SH-SY5Y (cell line): Measurements from ENCODE around the gene OSBPL9.

Experiments
- GATA2 ChIP-seq: IDR thresholded peaks from 2 replicates; pipeline ENCODE4 v1.6.1; 2011; ENCODE audit warnings: mild to moderate bottlenecking, low read depth, low read length
- GATA3 ChIP-seq: IDR thresholded peaks from 2 replicates; pipeline ENCODE4 v1.6.1; 2011; ENCODE audit warnings: low read depth, mild to moderate bottlenecking, low read length, moderate library complexity

OSBPL9 gene

DNA sequence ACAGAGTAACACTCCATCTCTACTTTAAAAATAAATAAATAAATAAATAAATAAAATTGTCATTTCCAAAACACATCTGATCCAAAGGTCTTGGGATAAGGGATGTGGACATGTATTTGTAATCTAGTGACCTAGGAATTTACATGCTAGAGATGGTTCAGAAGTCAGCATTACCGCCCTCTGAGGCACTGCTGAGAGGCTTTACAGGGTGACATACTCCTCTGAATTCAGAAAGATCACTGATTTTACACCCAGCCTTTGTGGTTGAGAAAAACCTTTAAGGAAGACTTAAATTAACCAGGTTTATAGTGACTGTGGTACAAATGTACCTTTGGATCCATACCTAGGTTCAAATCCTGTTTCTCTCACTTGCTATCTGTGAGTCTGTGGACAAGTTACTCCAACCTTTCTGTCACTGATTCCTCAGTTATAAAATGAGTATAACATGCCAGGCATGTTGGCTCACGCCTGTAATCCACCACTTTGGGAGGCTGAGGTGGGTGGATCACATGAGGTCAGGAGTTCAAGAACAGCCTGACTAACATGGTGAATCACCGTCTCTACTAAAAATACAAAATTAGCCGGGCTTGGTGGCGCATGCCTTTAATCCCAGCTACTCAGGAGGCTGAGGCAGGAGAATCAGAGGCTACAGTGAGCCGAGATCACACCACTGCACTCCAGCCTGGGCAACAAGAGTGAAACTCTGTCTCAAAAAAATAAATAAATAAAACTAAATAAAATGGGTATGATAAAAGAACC, 20.1 kb downstream of the OSBPL9 start:
- TF ChIP-seq GATA2 (no peak), GATA3 (no peak)

DNA sequence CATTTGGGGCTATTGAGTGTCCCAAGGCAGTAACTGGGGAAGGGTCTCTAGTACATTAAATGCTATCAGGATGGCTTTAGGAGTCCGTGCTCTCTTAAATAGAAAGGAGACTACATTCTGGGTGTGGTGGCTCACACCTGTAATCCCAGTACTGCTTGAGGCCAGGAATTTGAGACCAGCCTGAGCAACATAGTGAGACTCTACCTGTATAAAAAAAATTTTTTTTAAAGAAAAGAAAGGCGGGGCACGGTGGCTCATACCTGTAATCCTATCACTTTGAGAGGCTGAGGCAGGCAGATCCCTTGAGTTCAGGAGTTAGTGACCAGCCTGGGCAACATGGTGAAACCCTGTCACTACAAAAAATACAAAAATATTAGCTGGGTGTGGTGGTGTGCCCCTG, 21.5 kb downstream of the OSBPL9 start:
- TF ChIP-seq GATA2, result no peak
- TF ChIP-seq GATA3, result no peak

DNA sequence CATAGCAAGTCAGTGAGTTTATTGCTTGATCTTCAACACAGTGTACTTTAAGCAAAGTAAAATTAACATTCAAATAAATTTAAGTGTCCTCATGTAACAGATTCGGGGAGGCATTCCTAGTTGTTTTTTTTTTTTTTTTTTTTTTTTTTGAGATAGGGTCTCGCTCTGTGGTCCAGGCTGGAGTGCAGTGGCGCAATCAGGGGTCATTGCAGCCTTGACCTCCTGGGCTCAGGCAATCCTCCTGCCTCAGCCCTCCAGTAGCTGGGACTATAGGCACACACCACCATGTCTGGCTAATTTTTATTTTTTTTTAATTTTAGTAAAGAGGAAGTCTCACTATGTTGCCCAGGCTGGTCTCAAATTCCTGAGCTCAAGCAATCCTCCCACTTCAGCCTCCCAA, 22.8 kb downstream of the OSBPL9 start:
- TF ChIP-seq GATA3 (no peak), GATA2 (no peak)

DNA sequence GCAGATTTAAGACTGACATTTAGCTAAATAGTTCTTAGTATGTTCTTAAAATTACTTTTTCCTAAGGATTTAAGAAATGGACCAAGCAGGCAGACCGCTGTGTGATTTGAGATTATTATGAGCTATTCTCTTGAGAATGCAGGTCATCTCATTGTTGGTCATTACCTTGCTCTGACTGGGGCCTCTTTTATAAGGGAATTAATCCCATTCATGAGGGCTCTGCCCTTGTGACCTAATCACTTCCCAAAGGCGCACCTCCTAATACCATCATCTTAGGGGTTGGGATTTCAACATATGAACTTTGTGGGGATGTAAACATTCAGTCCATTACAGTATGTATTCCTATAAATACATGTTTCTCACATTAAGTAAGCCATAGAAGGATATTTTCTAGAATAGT, 24.2 kb downstream of the OSBPL9 start:
- TF ChIP-seq GATA2 (no peak), GATA3 (no peak)

DNA sequence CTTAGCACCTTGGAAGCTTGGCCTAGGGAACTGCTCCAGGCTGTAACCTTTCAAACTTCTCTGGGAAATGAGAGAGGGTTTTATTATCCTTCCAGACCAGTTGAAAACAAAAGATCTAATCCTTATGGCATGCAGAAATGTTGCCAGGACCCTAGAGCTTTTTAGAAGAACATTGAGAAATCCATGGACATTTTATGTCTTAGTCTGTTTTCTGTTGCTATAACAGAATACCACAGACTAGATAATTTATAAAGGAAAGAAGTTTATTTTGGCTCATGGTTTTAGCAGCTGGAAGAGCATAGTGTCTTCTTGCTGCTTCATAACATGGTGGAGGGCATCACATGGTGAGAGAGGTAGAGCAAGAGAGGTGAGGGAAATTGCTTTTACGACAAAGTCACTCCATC, 25.8 kb downstream of the OSBPL9 start:
- TF ChIP-seq GATA3, result no peak
- no peak for TF ChIP-seq GATA2

DNA sequence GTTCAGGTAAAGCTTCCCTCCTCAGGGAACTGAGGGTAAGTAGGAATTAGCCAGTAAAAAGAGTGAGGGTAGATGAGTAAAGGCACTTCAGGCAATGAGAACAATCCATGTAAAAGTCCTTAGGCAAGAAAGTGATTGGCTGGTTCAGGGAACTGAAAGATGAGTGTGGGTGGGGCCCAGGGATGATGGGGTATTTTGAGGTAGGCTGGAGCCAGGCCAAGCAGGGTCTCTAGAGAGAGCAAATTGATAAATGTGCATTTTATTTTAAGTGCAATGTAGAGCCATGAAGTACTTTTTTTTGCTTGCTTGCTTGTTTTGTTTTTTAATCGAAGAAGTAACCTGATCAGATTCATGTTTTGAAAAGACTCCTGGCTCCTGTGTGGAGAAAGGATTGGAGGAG, 26.5 kb downstream of the OSBPL9 start:
- no peak for TF ChIP-seq GATA2
- TF ChIP-seq GATA3, result no peak

DNA sequence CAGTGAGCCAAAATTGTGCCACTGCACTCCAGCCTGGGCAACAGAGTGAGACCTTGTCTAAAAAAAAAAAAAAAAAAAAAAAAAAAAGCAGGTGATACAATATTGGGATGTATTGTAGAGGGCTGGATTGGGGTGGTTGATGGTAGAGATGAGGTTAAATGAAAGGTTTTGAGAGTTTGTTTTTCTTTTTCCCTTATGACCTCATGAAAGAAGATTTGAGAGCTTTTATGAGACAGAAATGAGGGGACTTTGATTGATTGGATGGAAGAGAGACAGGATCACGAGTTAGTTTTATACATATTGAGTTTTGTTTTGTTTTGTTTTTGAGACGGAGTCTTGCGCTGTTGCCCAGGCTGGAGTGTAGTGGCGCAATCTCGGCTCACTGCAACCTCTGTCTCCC, 27.1 kb downstream of the OSBPL9 start:
- no peak for TF ChIP-seq GATA3
- no peak for TF ChIP-seq GATA2

DNA sequence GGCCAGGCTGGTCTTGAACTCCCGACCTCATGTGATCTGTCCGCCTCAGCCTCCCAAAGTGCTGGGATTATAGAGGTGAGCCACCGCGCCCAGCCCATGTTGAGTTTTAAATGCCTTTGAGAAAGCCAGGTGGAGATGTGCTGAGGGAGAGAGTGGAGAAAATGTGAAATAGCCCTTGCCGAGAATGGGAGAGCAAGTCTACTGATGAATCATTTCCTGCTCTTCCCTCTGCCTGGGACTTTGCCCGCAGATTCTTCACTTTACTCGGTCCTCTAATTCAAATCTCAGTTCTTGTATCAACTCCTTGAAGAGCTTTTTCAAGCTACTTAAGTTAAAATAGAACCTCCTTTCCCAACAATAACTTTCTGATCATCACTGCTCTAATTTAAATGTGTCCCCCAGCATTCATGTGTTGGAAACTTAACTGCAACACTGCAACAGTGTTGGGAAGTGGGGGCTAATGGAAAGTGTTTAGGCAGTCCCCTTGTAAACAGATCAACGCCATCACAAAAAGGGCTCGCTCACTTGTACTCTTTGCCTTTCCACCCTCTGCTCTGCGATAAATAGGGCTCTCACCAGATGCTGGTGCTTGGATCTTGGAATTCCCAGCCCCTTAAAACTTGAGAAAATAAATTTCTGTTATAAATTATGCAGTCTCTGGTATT, 27.8 kb downstream of the OSBPL9 start:
- TF ChIP-seq GATA3 (no peak), GATA2 (no peak)

DNA sequence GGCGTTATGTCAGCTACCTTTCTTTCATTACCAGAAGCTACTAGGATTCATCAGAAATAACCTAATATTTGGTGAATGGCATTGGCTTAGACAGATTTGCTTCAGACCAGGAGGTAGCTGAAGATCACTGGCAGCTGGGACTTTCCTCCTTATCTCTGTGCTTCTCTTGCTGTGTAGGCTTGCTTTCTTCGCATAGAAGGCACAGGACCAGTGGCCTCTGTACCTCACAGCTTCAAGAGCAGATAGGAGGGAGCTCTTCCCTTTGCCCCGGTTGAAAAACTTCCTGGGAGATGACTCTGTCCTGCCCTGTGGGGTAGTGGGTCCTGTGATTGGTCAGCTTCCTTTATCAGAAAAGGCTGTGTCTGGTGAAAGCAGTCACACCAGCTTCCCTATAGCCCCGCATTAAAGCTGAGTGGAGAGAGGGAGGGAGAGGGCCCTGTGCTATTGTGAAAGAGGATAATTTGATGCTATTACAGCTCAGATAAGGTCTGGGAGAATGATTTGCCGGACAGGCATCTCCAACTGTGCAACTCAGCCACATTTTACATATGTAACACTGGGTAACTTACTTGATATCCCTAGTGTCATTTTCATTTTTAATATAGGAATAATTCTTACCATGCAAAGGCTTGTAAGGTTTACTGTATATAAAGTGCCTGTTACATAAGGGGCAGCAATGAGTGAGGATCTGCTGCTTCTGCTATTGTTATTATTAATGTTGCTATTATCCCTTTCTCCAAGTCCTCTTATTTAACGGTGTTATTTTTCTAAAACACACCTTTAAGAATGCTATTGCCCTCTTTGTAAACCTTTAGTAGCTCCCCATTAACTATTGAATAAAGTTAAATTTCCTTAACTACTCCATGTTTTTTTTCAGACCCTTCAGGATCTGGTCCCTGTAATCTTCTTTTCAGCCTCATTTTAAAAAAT, 31.6 kb downstream of the OSBPL9 start:
- TF ChIP-seq GATA2, result peak; percentile 87
- TF ChIP-seq GATA3, result 0 out of 2 replicates have a peak, but pooled peaks have one; percentile 47

DNA sequence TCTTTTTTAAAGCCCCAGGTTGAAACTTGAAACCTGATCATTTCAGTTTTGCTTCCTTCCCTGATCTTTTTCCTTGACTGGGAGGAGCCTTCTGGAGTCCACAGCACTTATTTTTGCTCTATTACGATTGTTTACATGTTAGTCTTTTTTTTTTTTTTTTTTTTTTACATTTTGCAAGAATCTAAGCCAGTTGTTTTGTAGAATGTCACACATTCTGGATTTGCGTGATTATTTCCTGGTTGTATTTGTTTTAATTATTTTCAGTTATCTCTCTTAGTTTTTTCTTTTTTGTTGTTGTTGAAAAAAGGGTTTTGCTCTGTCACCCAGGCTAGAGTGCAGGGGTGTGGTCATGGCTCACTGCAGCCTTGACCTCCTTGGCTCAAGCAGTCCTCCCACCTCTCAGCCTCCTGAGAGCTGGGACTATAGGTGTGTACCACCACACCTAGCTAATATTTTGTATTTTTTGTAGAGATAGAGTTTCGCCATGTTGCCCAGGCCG, 32.8 kb downstream of the OSBPL9 start:
- no peak for TF ChIP-seq GATA3
- no peak for TF ChIP-seq GATA2

DNA sequence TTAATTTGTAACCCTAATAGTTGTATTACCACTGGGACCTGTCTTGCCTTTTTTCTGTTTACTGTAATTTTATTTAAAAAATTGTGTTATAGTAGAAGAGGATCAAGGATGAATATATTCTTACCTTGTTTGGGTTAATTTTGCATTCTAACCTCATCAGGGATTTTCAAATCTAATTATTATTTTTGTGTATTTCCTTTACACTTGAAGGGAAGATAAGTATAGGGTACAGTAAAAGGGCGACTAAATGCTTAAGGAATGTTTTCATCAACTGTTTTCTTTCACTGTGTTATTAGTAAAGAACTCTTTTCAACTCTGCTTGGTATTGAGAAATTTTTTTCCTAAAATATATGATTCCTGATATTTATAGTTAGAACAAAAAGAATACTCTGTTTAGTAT, 33.3 kb downstream of the OSBPL9 start:
- TF ChIP-seq GATA2 (no peak), GATA3 (no peak)

DNA sequence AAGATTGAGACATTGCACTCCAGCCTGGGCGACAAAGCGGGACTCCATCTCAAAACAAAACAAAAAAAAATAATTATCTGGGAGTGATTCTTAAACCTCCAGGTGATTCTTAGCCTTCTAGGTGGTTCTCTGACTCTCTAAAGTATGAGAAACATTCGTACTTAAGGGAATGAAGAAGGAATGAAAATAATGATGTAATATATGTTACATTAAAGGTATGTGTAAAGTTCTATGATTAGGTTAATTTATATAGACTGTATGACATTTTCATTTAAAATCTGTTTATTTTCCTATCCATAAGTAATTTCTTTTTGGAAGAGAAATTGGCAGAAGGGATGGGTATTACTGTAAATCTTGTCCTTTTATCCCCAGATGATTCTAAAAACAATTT, 34.7 kb downstream of the OSBPL9 start:
- TF ChIP-seq GATA3 (no peak), GATA2 (no peak)

DNA sequence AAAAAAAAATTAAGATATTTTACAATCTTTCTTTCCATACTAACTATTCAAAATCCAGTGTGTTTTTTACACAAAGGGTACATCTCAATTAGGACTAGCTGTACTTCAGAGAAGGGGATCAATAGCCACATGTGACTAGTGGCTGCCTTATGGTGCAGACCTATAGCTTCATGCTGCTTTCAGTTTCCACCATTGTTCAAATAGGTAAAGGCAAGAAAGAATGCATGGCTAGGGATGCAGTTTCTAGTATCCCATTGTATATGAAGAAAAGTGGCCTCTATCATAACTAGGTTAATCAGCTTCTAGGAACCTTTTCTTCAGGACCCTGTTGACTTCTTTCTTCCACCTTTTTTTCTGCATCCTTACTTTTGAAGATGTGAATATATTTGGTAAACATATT, 35.7 kb downstream of the OSBPL9 start:
- TF ChIP-seq GATA2, result no peak
- TF ChIP-seq GATA3, result no peak

DNA sequence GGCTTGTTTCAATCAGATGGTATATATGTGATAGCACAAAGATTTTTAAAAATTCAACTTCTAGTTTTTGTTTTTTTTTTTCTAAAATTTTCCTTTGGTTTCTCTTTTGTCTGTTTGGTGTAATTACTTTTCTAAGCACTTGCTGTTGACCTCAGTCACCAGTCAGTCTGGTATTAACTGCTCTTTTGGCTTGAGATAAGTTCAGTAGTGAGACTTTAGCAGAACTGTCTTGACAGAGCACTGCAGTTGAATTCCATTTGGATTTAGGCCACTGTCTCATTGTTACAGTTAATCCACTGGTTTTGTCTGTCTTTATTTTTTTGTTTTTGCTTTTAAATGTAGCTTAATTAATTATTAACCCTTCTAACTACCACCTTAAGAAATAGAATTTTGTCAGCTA, 36.2 kb downstream of the OSBPL9 start:
- TF ChIP-seq GATA3 (no peak), GATA2 (no peak)

DNA sequence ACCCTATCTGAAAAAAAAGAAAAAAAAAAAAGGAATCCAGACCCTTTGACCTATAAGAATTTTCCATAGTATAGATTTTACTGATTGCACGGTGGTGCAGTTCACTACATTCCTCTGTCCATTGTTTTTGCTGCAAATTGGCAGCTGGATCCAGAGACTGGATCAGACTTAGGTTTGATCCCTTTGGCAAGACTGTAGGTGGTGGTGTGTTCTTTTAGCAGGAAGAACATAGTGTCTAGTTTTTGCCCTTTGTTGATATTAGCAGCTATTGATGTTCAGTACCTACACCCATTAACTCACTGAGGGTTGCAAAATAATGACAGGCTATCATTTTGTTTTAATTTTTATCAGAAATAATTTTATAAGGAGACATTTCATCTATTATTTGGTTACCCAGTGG, 37.1 kb downstream of the OSBPL9 start:
- no peak for TF ChIP-seq GATA3
- no peak for TF ChIP-seq GATA2
